GM18870 (cell line): ENCODE measurements around the gene STIP1.
A peak's percentile ranks its signal among the peaks of the same experiment; 100 is the strongest.
"Not testable (repeated sequence)": the region's sequence is repeated elsewhere in the genome, so short reads cannot be mapped to it uniquely, and the experiment has no call there.

Source experiments
- ATAC-seq: cut with Tn5 transposase; IDR thresholded peaks from one replicate; pipeline ENCODE4 v1.9.1; 2021; ENCODE audit warnings: moderate library complexity; ENCODE audit not compliant: unreplicated experiment

STIP1 gene

DNA sequence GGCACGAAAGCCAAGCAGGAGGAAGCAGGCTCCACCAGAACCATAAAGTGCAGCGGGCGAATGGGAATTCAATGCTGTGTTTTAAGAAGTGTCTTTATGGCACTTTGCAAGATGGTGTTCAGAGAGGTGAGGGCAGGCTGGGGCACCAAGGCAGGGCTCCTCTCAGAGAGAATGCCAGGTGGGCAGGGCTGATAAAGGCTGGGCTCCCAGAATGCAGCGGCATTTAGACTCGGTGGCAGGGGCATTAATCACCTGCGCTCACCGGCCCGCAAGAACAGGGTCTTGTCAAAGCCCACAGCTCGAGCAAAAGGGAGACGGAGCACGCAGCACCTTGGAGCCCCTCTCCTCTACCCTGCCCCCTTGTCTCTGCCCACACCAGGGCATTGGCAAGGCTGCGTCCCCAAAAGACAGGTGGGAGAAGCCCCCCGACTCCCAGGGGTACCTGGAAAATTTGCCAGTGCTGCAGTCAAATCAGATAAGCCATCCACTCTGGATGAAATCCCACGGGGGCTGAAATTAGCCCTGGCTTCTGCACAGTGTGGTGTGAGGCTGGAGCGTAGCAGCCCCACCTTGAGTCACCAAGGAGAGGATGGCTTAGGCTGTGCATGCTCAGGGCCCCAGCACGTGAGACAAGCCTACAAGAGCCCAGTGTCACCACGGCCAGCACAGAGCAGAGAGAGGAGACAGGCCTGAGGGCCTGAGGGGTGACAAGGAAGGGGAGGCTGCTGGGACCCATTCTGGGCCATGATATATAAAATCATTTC, 28.2 kb upstream of the STIP1 start:
- ATAC-seq, result no peak

DNA sequence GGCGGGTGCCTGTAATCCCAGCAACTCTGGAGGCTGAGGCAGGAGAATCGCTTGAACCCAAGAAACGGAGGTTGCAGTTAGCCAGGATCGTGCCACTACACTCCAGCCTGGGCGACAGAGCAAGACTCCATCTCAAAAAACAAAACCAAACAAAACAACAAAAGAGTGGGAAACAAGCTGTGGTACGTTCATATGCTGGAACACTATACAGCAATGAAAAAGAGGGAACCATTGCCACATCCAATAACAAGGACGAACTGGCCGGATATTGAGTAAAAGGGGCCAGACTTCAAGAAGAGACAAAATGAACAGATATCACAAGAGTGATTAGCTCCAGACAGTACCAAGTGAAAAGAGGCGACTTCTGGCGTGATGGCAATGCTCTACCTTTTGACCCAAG, 24.9 kb upstream of the STIP1 start:
- no peak for ATAC-seq

- ATAC-seq, result not testable (repeated sequence)
These were observed 23.2 kb upstream of the STIP1 start for GRCh38 chr11:64162769-64163168.

DNA sequence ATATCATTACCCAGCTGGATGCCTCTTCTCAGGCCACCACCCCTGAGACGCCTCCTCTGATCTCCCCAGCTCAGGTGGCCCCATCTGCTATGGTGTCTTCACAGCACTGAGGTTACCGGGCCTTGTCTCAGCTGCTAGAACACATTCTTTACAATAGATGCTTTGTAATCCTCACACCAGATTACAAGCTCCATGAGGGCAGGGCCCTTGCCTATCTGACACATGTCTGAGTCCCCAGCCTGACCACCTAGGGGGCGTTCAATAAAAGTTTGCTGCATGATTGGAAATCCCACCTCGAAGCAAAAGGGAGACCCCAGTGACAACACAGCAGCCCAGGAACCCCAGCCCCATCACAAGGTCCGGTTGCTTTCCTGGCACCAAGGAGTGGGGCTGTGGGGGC, 22.0 kb upstream of the STIP1 start:
- ATAC-seq, result no peak

GRCh38 chr11:64164392-64165312, 21.3 kb upstream of the STIP1 start:
- no peak for ATAC-seq

DNA sequence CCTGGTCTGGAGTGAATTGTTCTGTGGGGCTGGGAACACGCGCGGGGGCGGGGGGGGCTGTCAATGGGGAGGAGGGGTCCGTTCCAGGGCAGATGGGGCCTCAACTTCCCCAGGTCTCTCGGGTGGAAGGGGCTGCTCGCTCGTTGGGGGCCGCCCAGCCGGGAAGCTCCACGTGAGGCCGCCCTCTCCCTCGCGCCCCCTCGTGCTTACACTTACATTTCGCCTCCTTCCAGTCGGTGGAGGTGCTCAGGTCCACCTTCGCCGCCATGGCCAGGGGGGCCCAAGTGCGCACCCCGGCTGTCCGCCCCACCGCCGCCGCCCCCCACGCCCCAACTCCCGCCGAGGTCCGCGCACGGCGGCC, 20.5 kb upstream of the STIP1 start:
- ATAC-seq, result no peak

DNA sequence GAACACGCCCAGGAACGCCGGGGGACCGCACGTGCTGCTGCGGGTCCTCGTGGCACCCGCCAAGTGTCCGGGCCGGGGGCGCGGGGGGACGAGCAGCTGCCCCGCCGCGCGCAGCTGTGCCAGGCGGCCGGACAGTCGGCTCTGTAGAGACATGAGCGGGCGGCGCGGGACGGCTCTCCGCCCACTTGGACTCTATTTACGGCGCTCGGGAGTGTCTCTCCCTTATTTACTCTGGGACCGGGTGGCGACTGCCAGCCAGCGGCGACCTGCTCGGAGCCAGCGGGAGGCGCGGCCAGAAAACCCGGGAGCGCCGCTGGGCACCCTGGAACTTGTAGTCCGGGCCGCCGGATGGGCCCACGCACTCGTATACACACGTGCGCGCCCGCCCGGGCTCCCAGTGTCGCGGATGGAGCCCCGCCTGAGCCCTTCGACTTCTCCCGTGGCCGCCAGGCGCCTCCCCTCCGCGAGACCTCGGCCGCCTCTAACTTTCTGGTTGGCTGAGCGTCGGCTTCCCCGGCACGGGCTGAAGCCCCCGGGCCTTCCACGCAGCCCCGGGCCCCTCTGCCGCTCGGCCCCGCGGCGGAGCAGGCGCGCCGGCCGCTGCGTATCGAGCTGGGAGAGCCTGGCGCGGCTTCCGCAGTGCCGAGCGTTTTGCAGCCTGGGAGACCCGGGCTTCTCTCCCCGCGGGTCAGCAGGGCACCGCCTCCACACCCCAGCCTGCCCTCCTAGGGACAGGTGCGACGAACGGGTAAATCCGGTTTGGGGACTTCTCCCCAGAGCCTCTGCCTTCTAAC, 19.9 kb upstream of the STIP1 start, which contains the start of gene MACROD1:
TSS of gene MACROD1 (minus strand) at position 272 of the 794 bp plus-strand sequence. CDS start at position 153, 119 bp downstream.
- peak; percentile 61 for ATAC-seq

GRCh38 chr11:64170419-64170818, 15.6 kb upstream of the STIP1 start:
- no peak for ATAC-seq

DNA sequence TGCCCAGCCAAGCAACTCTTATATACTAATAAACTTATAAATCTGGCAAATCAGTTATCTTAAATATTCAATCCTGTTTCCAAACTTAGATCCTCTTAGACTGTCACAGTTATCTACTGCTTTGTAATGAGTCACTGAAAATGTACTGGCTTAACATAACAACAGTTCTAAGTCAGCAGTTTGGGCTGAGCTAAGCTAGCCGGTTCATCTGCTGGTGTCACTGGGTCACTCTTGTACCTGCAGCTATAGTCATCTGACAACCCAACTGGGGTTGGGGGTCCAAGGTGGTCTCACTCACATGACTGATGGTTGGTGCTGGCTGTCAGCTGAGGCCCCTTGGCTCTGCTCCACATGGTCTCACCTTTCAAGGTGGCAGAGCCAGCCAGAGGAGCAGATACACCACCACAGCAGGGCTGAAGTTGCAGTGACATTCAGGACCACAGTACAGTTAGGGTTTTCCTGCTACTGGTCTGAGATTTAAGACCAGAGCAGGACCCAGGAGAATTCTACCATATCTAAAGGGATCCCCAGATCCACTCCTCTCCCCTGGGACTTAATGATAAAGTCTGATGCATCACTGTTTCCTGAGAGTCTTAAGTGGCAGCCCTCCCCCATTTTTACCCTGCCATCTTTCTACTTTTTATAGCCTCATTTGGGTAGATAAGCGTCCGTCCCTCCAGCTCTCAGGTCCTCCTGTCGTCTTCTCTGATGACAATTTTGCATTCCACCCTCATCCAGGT, 12.2 kb upstream of the STIP1 start:
- ATAC-seq, result no peak

- ATAC-seq, result no peak
These were observed 9.2 kb upstream of the STIP1 start for GRCh38 chr11:64176751-64177150.

DNA sequence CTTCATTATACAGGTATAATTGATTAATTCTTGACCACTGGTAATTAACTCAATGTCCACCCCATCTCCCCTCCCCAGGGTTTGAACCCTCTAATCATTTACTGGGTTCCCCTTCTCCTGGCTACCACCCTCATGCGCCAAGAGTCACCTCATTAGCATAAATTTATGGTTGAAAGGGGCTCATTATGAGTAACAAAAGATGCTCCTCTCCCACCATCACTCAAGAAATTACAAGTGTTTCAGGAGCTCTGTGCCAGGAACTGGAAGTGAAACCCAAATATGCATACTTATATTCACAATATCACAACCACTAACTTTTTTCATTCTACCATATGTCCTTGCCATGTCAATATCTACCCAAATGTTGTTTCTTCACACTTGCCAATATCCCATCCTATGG, 7.8 kb upstream of the STIP1 start:
- ATAC-seq, result no peak

GRCh38 chr11:64178951-64179639, 6.9 kb upstream of the STIP1 start:
- ATAC-seq, result no peak

DNA sequence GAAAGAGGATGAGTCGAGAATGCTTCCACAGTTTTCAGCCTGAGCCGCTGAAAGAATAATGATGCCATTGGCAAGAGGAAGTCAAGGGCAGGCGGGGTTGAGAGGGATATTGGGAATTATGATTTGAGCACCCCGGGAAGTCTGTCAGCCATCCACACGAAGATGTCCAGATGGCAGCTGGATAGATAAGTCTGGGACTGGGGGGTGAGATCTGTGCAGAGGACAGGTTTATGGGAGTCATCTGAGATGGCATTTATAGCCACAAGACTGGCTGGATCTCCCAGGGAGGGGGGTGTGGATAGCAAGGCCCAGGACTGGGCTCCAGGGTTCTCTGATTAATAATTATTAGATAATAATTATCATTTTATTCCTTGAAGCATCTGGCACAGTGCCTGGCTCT, 5.1 kb upstream of the STIP1 start:
- no peak for ATAC-seq

DNA sequence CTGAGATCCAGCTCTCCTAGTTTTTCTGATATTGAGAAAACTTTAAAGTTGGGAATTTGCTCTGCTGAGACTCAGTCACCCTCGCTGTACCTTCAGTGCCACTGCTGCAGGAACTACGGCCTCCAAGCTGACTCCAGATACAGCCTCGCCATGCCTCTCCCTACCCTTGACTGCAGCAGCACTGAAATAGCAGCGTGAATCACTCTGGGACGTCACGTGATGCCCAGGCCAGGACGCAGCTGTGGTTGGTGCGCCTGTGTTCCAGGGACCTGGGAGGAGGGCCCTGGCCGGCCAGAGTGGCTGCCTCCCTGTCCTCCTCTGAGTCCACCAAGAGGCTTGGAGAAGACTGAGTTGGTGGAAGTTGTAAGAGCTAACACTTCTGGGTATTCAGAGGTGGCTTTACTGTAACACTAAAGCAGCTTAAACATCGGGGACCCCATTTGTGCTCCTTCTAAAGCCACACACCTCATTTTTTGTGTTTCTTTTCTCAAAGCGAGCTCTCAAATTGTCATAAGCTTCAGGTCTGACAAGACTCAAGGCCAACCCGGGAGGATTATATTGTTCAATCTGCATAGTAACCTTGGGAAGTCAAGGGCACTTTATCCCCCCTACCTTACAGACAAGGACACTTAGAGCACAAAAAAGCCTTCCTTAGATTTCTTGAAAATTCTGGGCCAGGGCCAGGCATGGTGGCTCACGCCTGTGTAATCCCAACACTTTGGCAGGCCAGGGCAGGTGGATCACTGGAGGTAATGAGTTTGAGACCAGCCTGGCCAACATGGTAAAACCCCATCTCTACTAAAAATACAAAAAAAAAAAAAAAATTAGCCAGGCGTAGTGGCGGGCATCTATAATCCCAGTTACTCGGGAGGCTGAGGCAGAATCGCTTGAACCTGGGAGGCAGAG, 4.2 kb upstream of the STIP1 start:
- no peak for ATAC-seq

- ATAC-seq, result no peak
These were observed 2.1 kb upstream of the STIP1 start for GRCh38 chr11:64183890-64184289.

DNA sequence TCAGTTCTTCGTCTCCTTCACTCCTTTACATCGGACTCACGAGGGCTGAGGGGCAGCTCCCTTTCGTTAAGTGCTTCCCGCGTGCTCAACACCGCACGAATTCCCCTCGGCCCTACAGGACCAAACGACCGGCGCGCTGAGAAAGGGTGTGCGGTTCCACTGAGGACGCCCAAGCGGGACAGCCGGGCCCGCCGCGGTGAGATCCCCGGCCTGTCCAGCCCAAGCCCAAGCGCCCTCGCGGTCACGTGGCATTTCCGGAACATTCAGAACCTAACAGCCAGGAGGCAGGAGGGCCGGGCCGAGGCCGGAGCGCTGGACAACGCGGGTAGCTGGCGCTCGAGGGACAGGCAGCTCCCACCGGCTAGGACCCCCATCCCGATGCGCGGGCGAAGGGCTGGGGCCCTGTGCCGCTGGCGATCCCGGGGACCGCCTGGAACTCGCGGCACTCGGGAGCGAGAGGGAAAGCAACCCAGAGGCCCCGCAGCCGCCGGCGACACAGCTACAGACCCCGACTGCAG, 737 bp upstream of the STIP1 start:
- peak; percentile 10 for ATAC-seq

DNA sequence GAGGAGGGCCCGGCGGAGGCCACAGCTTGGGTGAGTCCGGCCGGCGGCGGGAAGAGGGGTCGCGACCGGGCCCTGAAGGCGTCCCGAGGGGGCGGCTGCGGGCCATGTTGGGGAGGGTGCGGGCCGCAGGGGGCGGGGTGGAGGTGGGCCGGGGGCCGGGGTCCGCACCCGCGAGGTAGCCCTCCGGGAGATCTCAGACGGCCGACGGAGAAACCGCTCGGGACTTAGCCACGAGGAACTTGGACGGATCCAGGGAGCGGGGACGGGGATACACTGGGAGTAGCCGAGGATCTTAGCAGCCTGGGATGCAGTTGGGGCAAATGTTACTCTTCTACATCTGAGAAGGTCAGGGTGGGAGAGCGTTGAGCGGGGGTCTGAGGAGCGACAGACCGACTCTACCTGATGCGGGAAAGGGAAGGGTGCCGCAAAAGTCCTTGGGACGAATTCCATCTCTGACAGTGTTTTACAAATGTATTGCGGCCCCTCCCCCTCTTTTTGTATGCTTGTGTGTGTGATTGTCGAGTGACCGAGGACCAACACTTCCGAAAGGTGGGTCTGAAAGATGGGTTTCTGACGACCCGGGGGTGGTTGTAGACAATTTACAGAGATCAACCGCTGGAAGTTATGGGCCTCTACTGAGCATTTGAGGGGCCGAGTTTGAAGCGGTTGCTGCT, 658 bp downstream of the STIP1 start:
- ATAC-seq, result no peak

DNA sequence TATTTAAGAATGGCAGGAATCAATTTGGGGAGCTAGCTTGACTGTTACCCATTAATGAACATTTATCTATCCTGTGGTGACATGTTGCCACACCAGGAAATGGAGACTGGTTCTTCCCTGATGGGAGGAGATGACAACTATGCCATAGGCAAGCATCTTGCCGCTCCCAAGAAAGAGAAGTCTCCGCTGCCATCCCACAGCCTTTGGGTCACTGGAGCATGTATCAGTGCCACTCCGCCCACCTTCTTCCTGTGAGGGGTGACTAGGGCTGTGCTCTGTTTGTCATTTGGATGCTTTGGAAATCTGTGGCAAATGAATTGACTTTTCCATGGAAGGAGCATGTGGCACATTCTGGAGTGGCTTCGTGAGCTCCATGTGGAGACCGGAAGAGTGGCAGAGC, 6.5 kb downstream of the STIP1 start:
- no peak for ATAC-seq
